HEK293T (cell line): ENCODE data around the gene KCNJ16.

Source experiments
- FOXA1 ChIP-seq: fragments of 450-650 bp; IDR thresholded peaks from 2 replicates; pipeline ENCODE4 v1.6.1; 2016; ENCODE audit warnings: mild to moderate bottlenecking
- FOXK2 ChIP-seq: fragments of 450-650 bp; IDR thresholded peaks from 2 replicates; pipeline ENCODE4 v1.6.1; 2016; ENCODE audit warnings: mild to moderate bottlenecking
- L3MBTL2 ChIP-seq: fragments of 450-650 bp; conservative IDR thresholded peaks from 2 replicates; pipeline ENCODE4 v1.6.1; 2016; ENCODE audit warnings: mild to moderate bottlenecking
- ZNF384 ChIP-seq: fragments of 450-650 bp; IDR thresholded peaks from 2 replicates; pipeline ENCODE4 v1.6.1; 2016

DNA sequence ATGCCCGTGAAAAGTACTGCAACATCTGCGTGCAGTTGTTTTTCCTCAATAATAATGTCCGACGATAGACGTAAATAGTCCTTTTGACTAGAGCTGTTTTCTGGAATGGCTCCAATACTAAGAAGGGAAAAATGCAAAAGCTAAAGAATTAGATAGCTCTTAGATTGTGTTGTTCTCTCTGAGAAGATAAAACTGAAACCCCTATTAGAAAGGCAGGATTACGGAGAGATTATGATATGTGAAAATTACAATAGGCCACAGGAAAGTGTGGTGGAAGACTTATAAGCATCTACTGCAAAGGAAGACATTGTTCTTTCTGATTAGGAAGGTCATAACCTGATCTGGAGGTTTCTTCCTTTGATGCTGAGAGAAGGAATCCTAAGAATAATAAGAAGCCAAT lies 33.5 kb upstream of the KCNJ16 start:
- no peak for TF ChIP-seq ZNF384
- no peak for TF ChIP-seq FOXA1
- no peak for TF ChIP-seq L3MBTL2
- no peak for TF ChIP-seq FOXK2
